RWPE2 (cell line): Measurements from ENCODE around the gene EFHD1.

Experiments
- ATAC-seq: fragments of 200-7000 bp; cut with Tn5 transposase; 3 replicates; pipeline ENCODE4 v1.9.1; 2021; ENCODE audit warnings: low read depth
- DNase-seq: peaks from one replicate; pipeline ENCODE4 v3.0.0-alpha.2; 2020; ENCODE audit warnings: low spot score
- H3K27ac ChIP-seq: fragments of 450-650 bp; 2 replicates; pipeline ENCODE4 v1.5.1; 2017; ENCODE audit warnings: mild to moderate bottlenecking; ENCODE audit not compliant: poor library complexity, severe bottlenecking
- H3K27me3 ChIP-seq: fragments of 250-450 bp; sonication (Bioruptor Pico); 2 replicates; pipeline ENCODE4 v1.5.1; 2021; ENCODE audit warnings: mild to moderate bottlenecking, moderate library complexity; ENCODE audit not compliant: insufficient read depth, poor library complexity, severe bottlenecking
- H3K36me3 ChIP-seq: fragments of 250-450 bp; sonication (Bioruptor Pico); 2 replicates; pipeline ENCODE4 v1.5.1; 2020; ENCODE audit warnings: low read depth, mild to moderate bottlenecking, moderate library complexity
- H3K4me1 ChIP-seq: fragments of 250-450 bp; sonication (Bioruptor Pico); 2 replicates; pipeline ENCODE4 v1.5.1; 2021; ENCODE audit warnings: mild to moderate bottlenecking, moderate library complexity; ENCODE audit not compliant: insufficient read depth, poor library complexity, severe bottlenecking
- H3K4me3 ChIP-seq: fragments of 250-450 bp; sonication (Bioruptor Pico); 2 replicates; pipeline ENCODE4 v1.5.1; 2021; ENCODE audit warnings: mild to moderate bottlenecking, moderate library complexity; ENCODE audit not compliant: severe bottlenecking
- H3K9me3 ChIP-seq: fragments of 250-450 bp; sonication (Bioruptor Pico); 2 replicates; pipeline ENCODE4 v1.5.1; 2021; ENCODE audit warnings: mild to moderate bottlenecking, moderate library complexity; ENCODE audit not compliant: severe bottlenecking
- TF ChIP-seq, protein P1 (sequence below): fragments of 450-650 bp; IDR thresholded peaks from one replicate; pipeline ENCODE4 v1.5.1; 2017; ENCODE audit warnings: mild to moderate bottlenecking, moderate library complexity; ENCODE audit not compliant: poor library complexity, severe bottlenecking

The EFHD1 gene

DNA sequence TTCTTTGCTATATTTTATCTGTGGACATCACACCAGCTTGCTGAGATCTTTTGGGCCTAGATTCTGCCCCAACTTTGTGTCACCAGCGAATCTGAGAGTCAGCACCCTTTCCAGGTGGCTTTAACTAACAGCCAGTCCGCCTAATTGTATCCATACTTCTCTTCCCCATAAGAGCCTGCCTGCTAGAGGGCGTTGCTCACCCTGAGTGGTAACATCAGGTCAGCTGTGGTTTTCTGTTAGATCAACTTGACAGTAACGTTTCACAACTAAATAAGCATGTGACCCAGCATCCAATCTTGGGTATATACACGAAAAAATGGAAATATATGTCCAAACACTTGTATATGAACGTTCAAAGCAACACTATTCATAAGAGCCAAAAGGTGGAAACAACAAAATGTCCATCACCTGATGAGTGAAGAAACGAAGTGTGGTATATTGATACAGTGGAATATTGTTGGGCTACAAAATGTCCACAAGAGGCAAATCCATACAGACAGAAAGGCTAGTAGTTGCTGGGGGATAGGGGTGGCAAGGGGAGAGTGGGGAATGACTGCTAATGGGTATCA, 24.9 kb downstream of the EFHD1 start:
- Histone ChIP-seq H3K4me3 (no peak overlapping the region), H3K36me3 (no peaks in the 10 kb centered on the region), H3K27me3 (no peaks in the 10 kb centered on the region), H3K9me3 (no peaks in the 10 kb centered on the region), H3K27ac (no peak overlapping the region), H3K4me1 (no peaks in the 10 kb centered on the region)
- ATAC-seq (no peak), DNase-seq (no peak)
- TF ChIP-seq, protein P1, sequence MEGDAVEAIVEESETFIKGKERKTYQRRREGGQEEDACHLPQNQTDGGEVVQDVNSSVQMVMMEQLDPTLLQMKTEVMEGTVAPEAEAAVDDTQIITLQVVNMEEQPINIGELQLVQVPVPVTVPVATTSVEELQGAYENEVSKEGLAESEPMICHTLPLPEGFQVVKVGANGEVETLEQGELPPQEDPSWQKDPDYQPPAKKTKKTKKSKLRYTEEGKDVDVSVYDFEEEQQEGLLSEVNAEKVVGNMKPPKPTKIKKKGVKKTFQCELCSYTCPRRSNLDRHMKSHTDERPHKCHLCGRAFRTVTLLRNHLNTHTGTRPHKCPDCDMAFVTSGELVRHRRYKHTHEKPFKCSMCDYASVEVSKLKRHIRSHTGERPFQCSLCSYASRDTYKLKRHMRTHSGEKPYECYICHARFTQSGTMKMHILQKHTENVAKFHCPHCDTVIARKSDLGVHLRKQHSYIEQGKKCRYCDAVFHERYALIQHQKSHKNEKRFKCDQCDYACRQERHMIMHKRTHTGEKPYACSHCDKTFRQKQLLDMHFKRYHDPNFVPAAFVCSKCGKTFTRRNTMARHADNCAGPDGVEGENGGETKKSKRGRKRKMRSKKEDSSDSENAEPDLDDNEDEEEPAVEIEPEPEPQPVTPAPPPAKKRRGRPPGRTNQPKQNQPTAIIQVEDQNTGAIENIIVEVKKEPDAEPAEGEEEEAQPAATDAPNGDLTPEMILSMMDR: no peak

DNA sequence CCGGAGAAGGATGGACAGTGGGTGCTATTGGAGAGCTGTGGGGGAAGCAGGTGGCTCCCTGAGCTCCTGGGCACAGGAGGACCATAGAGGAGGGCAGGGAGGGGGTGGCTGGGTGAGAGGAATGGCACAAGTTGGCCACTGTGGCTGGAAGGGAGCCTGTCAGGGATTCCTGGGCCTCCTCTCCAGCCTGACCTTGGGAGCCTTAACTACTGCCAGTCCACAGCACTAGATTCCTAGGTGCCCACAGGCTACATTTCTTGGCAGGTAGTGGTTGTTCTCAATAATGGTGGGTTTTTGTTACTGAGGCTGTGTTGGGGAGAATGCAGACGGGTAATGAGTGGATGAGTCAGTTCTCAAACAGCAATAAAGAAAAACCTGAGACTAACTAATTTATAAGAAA, 26.0 kb downstream of the EFHD1 start:
- TF ChIP-seq, protein P1: no peak
- Histone ChIP-seq H3K36me3 (no peaks in the 10 kb centered on the region), H3K27me3 (no peaks in the 10 kb centered on the region), H3K4me1 (no peaks in the 10 kb centered on the region), H3K27ac (no peak overlapping the region), H3K9me3 (no peaks in the 10 kb centered on the region), H3K4me3 (no peak overlapping the region)
- ATAC-seq (no peak), DNase-seq (no peak)

GRCh38 chr2:232662486-232663260, 29.3 kb downstream of the EFHD1 start:
- TF ChIP-seq, protein P1: no peak
- Histone ChIP-seq H3K9me3 (no peaks in the 10 kb centered on the region), H3K4me1 (no peaks in the 10 kb centered on the region), H3K27me3 (no peaks in the 10 kb centered on the region), H3K4me3 (no peak overlapping the region), H3K27ac (no peak overlapping the region), H3K36me3 (no peaks in the 10 kb centered on the region)
- DNase-seq (no peak), ATAC-seq (no peak)

DNA sequence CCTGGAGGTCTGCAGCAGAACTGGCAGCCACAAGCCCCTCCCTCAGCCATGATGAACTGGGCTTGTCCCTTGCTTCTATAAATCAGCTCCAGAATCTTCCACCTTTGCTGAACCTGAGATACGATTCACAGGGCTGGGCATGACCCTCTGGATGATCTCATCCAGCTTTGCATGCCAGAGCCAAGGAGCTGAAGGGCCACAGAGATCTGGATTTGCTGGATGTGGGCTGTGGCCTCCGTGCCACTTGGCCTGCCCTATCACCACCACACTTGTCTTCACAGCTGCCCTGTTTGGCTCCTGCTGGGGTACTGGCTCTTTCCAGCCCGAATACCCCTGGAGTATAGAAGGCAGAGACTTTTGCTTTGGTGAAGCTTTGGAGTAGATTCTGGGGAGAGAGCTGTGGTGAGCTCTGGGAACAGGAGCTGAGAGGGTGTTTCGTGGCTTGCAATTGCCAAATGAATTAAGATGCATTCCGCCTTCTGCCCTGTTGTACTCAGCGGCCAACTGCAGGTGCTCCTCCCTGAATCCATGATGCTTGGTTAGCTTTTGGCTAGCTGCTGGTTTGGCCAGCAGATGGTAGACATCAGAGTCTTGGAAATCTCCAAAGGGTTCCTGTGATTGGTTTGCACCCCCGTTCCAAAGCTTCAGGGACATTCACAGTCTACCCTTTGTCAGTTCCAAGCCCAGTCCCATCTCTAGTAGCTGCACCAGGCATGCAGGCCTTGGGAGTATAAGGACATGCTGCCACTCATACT, 32.8 kb downstream of the EFHD1 start:
- Histone ChIP-seq H3K27ac (no peak overlapping the region), H3K4me3 (no peak overlapping the region), H3K36me3 (no peaks in the 10 kb centered on the region), H3K27me3 (no peaks in the 10 kb centered on the region), H3K9me3 (no peaks in the 10 kb centered on the region), H3K4me1 (no peaks in the 10 kb centered on the region)
- DNase-seq (no peak), ATAC-seq (no peak)
- TF ChIP-seq, protein P1: no peak
